CD14-positive monocyte (primary cell): ENCODE data around the gene UBQLN3. TPM values are rescaled to one million over a fixed set of nuclear protein-coding genes. Genes with fewer than 3 reads are reported as not detected.

ENCODE experiments used
- DNase-seq, 3 donors: peaks; one replicate each; pipeline ENCODE4 v3.0.0-alpha.2; 2011 to 2022
- H2AFZ ChIP-seq: 2 replicates; pipeline ENCODE4 v1.6.0; 2012; ENCODE audit warnings: mild to moderate bottlenecking, low read depth, low read length, inconsistent platforms; ENCODE audit not compliant: insufficient read depth, poor library complexity, severe bottlenecking
- H3K27ac ChIP-seq, 2 donors: 1 replicate in 1 of 2; 2 replicates in 1 of 2; pipeline ENCODE4 v1.5.1; 2012 to 2013; ENCODE audit warnings: low read length in 2 of 2, control low read depth in 1 of 2, inconsistent platforms in 1 of 2, low read depth in 1 of 2, mild to moderate bottlenecking in 1 of 2
- H3K27me3 ChIP-seq, 2 donors: one replicate each; pipeline versions ENCODE4 v1.6.0 to v1.6.1; 2011 to 2013; ENCODE audit warnings: low read length in 2 of 2; ENCODE audit not compliant: control insufficient read depth in 2 of 2, insufficient read depth in 2 of 2
- H3K36me3 ChIP-seq, 2 donors: replicated peaks in 1 of 2; 1 replicate in 1 of 2; 2 replicates in 1 of 2; pipeline versions ENCODE4 v1.5.1 to v1.6.1; 2012 to 2013; ENCODE audit warnings: low read length in 2 of 2, control low read depth in 1 of 2, inconsistent platforms in 1 of 2, mild to moderate bottlenecking in 1 of 2; ENCODE audit not compliant: insufficient read depth in 2 of 2, control insufficient read depth in 1 of 2
- H3K4me1 ChIP-seq, 2 donors: 1 replicate in 1 of 2; 2 replicates in 1 of 2; pipeline versions ENCODE4 v1.5.1 to v1.6.1; 2012 to 2013; ENCODE audit warnings: low read length in 2 of 2, control low read depth in 1 of 2, inconsistent platforms in 1 of 2, mild to moderate bottlenecking in 1 of 2, moderate library complexity in 1 of 2; ENCODE audit not compliant: insufficient read depth in 2 of 2, control insufficient read depth in 1 of 2
- H3K4me2 ChIP-seq: replicated peaks from 2 replicates; pipeline ENCODE3; 2012; ENCODE audit warnings: low read length, moderate library complexity, mild to moderate bottlenecking; ENCODE audit not compliant: poor library complexity, severe bottlenecking; ENCODE audit errors: extremely low read depth
- H3K4me3 ChIP-seq, 3 experiments: fragments of 200-600 bp in 1 of 3; sonication (generic) in 1 of 3; replicated peaks in 1 of 3; 1 replicate in 2 of 3; 2 replicates in 1 of 3; pipeline ENCODE4 v1.5.1; 2011 to 2013; ENCODE audit warnings: low read length in 3 of 3, mild to moderate bottlenecking in 3 of 3, control low read depth in 2 of 3, low read depth in 2 of 3, inconsistent platforms in 1 of 3, moderate library complexity in 1 of 3
- H3K79me2 ChIP-seq: 2 replicates; pipeline ENCODE4 v1.6.0; 2012; ENCODE audit warnings: mild to moderate bottlenecking, control low read depth, inconsistent platforms, low read length, moderate library complexity; ENCODE audit not compliant: insufficient read depth
- H3K9ac ChIP-seq: 2 replicates; pipeline ENCODE4 v1.6.0; 2017; ENCODE audit warnings: low read length, mild to moderate bottlenecking; ENCODE audit not compliant: insufficient read depth, poor library complexity, severe bottlenecking
- H3K9me3 ChIP-seq, 2 donors: replicated peaks in 1 of 2; 1 replicate in 1 of 2; 2 replicates in 1 of 2; pipeline versions ENCODE4 v1.5.1 to v1.6.1; 2012 to 2013; ENCODE audit warnings: low read length in 2 of 2, control low read depth in 1 of 2; ENCODE audit not compliant: control insufficient read depth in 1 of 2, insufficient read depth in 1 of 2
- H4K20me1 ChIP-seq: 2 replicates; pipeline ENCODE4 v1.6.0; 2012; ENCODE audit warnings: mild to moderate bottlenecking, low read length, control low read depth, moderate library complexity; ENCODE audit not compliant: insufficient read depth
- H3K27ac Mint-ChIP-seq, 7 donors: one replicate each; pipeline ENCODE4 v1.8.0; 2020; ENCODE audit warnings: mild to moderate bottlenecking in 7 of 7, mixed read lengths in 7 of 7, moderate library complexity in 6 of 7, inconsistent platforms in 2 of 7
- H3K27me3 Mint-ChIP-seq, 3 donors: one replicate each; pipeline ENCODE4 v1.8.0; 2021 to 2022; ENCODE audit warnings: low read depth in 3 of 3, mild to moderate bottlenecking in 3 of 3, mixed read lengths in 3 of 3, moderate library complexity in 3 of 3, inconsistent platforms in 1 of 3
- H3K36me3 Mint-ChIP-seq, 2 donors: one replicate each; pipeline ENCODE4 v1.8.0; 2020; ENCODE audit warnings: mixed read lengths in 2 of 2, inconsistent platforms in 1 of 2, mild to moderate bottlenecking in 1 of 2
- H3K4me1 Mint-ChIP-seq: one replicate; pipeline ENCODE4 v1.8.0; 2020; ENCODE audit warnings: mild to moderate bottlenecking, mixed read lengths
- H3K4me3 Mint-ChIP-seq, 2 donors: one replicate each; pipeline ENCODE4 v1.8.0; 2020; ENCODE audit warnings: mild to moderate bottlenecking in 2 of 2, mixed read lengths in 2 of 2, moderate library complexity in 1 of 2
- H3K9me3 Mint-ChIP-seq, 7 donors: one replicate each; pipeline ENCODE4 v1.8.0; 2020 to 2022; ENCODE audit warnings: mixed read lengths in 7 of 7, mild to moderate bottlenecking in 6 of 7, moderate library complexity in 6 of 7, inconsistent platforms in 2 of 7
- WGBS: methylation state at CpG from one replicate; pipeline ENCODE4 v1.1.5; 2013; ENCODE audit warnings: missing lambda C conversion rate; ENCODE audit not compliant: insufficient coverage; 5-methylcytosine and 5-hydroxymethylcytosine counted together
- intact Hi-C, 2 donors: fragments of 100-400 bp; cut with micrococcal nuclease; formaldehyde crosslinking; loops; one replicate each; pipeline versions ENCODE4 v1.15.0 to v1.15.1; 2023
- polyA plus RNA-seq, 3 donors: library from polyadenylated mRNA; depleted of rRNA in 1 of 3; unstranded in 2 of 3; stranded (reverse) in 1 of 3; fragments of 300-500 nt in 2 of 3; fragments of >200 nt in 1 of 3; fragmentation: Illumina TruSeq in 2 of 3; gene quantifications; 1 replicate in 2 of 3; 2 replicates in 1 of 3; pipeline ENCODE4 v1.2.3, GENCODE V29; 2012 to 2021
- TF ChIP-seq, protein P1 (sequence below): fragments of 200-600 bp; IDR thresholded peaks from one replicate; pipeline ENCODE4 v1.8.0; 2022; ENCODE audit warnings: antibody characterized with exemption, mild to moderate bottlenecking

The UBQLN3 gene
- polyA plus RNA-seq, 3 donors, result not detected

DNA sequence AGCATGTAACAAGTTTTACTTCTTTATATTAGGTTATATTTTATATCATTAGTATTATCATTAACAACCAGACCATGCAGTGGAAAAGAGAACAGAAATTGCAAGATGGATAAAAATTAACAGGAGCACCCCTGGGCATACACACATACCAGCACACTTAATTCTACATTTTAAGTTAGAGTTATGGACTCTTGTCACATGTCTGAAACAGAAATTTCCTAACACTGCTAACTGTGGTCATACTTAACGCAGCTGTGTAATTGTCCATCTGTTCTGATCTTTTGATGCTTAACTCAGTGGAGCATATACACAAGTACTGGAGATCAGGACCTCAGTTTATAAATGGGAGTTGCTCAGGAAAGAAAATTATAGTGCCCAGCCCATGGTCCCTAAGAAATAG, 38.2 kb upstream of the UBQLN3 start:
- H3K27ac Mint-ChIP-seq, result no peak overlapping the region
- no peak for DNase-seq
- no peaks in the 10 kb centered on the region for H3K36me3 Mint-ChIP-seq
- H3K9me3 ChIP-seq, result no peaks in the 10 kb centered on the region
- H2AFZ ChIP-seq, result no peak overlapping the region
- H3K27ac ChIP-seq, result no peak overlapping the region
- H3K4me2 ChIP-seq, result no peak overlapping the region
- H3K79me2 ChIP-seq, result no peaks in the 10 kb centered on the region
- H4K20me1 ChIP-seq, result no peaks in the 10 kb centered on the region
- H3K36me3 ChIP-seq, result no peaks in the 10 kb centered on the region
- H3K9me3 Mint-ChIP-seq, result peaks cover 0 to 3% (median 0%) of the 10 kb centered on the region in 7 donors
- WGBS, result no CpG with 5 or more reads among the region's 1 CpG
- no peak overlapping the region for H3K4me3 Mint-ChIP-seq
- H3K4me1 Mint-ChIP-seq, result no peaks in the 10 kb centered on the region
- H3K27me3 ChIP-seq, result no peaks in the 10 kb centered on the region
- no peak overlapping the region for H3K9ac ChIP-seq
- H3K4me1 ChIP-seq, result no peaks in the 10 kb centered on the region
- intact Hi-C loops, result no loop called here
- H3K4me3 ChIP-seq, result no peak overlapping the region
- peaks cover 0 to 2% (median 0%) of the 10 kb centered on the region in 3 donors for H3K27me3 Mint-ChIP-seq
- TF ChIP-seq, protein P1, sequence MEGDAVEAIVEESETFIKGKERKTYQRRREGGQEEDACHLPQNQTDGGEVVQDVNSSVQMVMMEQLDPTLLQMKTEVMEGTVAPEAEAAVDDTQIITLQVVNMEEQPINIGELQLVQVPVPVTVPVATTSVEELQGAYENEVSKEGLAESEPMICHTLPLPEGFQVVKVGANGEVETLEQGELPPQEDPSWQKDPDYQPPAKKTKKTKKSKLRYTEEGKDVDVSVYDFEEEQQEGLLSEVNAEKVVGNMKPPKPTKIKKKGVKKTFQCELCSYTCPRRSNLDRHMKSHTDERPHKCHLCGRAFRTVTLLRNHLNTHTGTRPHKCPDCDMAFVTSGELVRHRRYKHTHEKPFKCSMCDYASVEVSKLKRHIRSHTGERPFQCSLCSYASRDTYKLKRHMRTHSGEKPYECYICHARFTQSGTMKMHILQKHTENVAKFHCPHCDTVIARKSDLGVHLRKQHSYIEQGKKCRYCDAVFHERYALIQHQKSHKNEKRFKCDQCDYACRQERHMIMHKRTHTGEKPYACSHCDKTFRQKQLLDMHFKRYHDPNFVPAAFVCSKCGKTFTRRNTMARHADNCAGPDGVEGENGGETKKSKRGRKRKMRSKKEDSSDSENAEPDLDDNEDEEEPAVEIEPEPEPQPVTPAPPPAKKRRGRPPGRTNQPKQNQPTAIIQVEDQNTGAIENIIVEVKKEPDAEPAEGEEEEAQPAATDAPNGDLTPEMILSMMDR, result no peak

DNA sequence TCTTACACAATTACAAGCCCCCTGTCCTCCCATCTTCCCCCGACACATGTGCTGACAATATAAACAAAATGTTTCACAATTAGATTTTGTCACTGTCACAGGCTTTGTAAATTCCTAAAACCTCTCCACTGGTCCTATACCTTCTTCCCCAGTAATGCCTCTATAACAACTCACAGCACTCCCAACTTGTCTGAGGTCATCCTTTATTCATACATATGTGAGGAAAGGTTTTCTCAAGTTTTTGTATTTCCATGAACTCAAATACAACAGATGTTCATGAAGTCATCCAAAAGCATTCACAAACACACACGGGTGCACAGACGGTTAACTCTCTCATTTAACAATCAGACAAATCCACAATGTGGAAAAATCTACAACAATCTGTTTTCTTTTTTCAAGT, 36.7 kb upstream of the UBQLN3 start:
- Histone ChIP-seq H3K4me3 (no peak overlapping the region), H3K9me3 (no peaks in the 10 kb centered on the region), H3K27ac (no peak overlapping the region), H3K4me1 (no peaks in the 10 kb centered on the region), H3K27me3 (no peaks in the 10 kb centered on the region), H3K4me2 (no peak overlapping the region), H4K20me1 (no peaks in the 10 kb centered on the region), H2AFZ (no peak overlapping the region), H3K79me2 (no peaks in the 10 kb centered on the region), H3K36me3 (no peaks in the 10 kb centered on the region), H3K9ac (no peak overlapping the region)
- peaks cover 0 to 2% (median 0%) of the 10 kb centered on the region in 3 donors for H3K27me3 Mint-ChIP-seq
- no peak overlapping the region for H3K27ac Mint-ChIP-seq
- TF ChIP-seq, protein P1, result no peak
- 70% methylated on average over 1 of the region's 3 CpGs for WGBS
- no peaks in the 10 kb centered on the region for H3K4me1 Mint-ChIP-seq
- no peak overlapping the region for H3K4me3 Mint-ChIP-seq
- intact Hi-C loops, result no loop called here
- no peak for DNase-seq
- H3K36me3 Mint-ChIP-seq, result no peaks in the 10 kb centered on the region
- peaks cover 0 to 3% (median 0%) of the 10 kb centered on the region in 7 donors for H3K9me3 Mint-ChIP-seq
